8988T (cell line): ENCODE data around the gene MCF2L2.
"Not testable (repeated sequence)": the region's sequence is repeated elsewhere in the genome, so short reads cannot be mapped to it uniquely, and the experiment has no call there.

Experiments used
- DNase-seq: peaks from one replicate; pipeline ENCODE4 v3.0.0; 2011

Gene MCF2L2

DNA sequence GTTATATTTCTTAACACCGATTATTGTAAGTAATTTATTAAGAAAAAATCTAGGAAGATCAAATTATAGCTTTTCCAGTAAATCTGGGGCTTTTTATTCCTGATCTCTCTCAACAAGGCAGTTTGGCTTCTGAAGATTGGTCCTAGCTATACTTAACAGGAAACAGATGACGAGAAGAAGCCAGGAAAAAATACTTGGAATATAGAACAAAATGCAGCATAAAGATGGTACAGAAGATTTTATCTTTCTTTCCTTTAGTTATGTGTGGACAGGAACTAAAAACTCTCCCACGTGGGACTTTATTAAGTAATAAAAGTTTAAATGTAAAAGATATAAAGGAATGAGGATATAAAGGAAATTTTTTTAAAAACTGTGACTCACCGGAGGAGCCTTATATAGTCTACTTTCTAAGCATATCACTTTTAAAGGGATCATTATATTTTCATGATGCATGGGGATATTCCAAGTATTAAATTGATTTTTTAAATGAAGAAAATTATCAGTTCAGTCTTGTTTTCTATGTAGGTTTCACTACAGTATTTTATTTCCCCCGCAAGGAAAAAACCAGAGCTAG is 167.2 kb downstream of the MCF2L2 start:
- DNase-seq: no peak

DNA sequence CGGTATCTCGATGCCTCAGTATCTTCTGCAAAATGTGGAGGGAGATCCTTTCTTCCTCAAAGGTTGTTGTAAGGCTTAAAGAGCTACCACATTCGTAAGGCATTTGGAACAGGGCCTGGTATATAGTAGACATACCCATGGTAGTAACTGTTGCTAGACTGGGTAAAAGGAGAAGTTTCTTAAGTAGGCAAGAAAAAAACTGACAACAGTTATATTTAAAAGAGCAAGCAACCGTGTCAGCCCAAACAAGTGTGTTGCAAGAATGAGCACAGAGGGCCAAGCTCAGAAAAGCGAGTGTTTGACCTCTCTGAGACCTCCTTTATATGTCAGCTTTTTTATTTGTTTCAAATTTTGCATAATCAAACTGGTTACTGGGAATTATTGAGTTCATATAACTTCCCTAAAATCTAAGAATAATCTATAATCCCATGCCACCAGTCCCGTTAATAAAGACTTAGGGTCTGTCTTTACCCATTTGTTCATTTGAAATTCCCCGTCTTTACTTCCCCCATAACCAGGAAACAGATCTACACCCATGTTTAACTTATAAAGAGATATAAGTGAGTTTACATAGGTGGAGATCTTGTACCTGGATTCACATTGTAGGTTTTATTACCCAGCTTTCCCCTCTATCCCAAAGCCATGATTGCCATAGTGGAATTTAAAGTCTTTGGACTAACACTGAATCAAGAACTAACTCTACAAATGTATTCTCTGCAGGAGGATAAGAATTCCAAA is 168.1 kb downstream of the MCF2L2 start:
- DNase-seq: no peak

- no peak for DNase-seq
These were observed 168.8 kb downstream of the MCF2L2 start for GRCh38 chr3:183259621-183260020.

- no peak for DNase-seq
These were observed 169.3 kb downstream of the MCF2L2 start for GRCh38 chr3:183259087-183259486.

DNA sequence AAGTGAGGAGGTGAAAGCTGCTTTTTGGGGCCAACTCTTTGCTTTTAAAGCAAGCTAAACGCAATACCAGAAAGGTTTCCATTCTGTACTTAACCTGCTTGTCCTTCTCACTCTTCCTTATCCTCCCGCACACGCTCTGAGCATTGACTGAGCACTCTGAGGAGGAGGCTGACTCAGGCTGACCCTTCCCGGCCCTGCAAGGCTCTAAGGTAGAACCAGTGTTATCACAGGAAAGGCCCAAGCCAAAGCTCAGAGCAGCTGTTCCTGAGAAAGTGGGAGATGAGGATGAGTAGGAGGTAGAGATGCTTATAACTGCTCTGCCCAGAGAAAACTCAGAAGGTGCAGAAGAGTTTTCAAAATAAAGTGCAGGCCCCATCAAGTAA is 173.1 kb downstream of the MCF2L2 start:
- no peak for DNase-seq

- DNase-seq: peak; percentile 23
These were observed 173.7 kb downstream of the MCF2L2 start for GRCh38 chr3:183254487-183255347.

- DNase-seq: peak; percentile 31
These were observed 174.6 kb downstream of the MCF2L2 start for GRCh38 chr3:183253528-183254486.

GRCh38 chr3:183252973-183253527 is 175.4 kb downstream of the MCF2L2 start, which contains the start of gene B3GNT5:
Gene B3GNT5 (plus strand): TSS chr3:183253253. CDS start chr3:183269799, 16,546 bp downstream.
- DNase-seq: peak; percentile 38

GRCh38 chr3:183252118-183252782 is 176.2 kb downstream of the MCF2L2 start:
- no peak for DNase-seq

DNA sequence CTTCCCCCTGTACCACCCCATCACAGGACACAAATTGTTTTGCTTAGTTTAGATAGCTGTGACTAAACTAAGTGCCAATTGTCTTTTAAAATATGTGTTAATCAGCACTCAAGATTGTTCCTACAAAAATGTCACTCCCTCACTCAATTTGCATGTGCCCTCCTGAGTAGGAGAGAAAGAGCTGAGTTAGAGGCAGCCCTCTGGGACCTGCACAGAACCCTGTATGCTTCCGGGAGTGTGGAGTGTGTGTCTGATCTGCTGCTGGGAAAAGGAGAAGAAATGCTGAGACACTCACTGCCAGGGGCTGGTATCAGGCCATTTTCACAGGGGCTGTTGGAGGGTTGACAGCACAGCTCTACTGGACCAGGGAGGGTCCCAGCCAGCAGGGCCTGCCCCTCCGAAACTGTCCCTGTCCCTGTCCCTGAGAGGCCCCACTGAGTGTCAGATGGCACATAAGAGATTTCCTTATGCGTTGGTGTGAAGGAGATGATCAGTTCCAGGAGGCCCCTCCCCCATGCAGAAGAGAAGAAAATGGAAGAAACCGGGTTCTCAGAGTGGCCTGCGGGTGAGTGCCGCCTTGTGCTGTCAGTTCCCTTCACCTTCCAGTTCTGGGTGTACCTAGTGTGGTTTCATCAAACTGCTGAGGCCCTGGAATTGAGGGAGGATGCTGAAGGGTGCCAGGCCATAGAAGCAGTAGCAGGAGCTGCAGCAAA is 179.3 kb downstream of the MCF2L2 start:
- no peak for DNase-seq

- DNase-seq: peak; percentile 46
These were observed 181.3 kb downstream of the MCF2L2 start for GRCh38 chr3:183247011-183247589.

GRCh38 chr3:183244981-183245476 is 183.4 kb downstream of the MCF2L2 start:
- no peak for DNase-seq

DNA sequence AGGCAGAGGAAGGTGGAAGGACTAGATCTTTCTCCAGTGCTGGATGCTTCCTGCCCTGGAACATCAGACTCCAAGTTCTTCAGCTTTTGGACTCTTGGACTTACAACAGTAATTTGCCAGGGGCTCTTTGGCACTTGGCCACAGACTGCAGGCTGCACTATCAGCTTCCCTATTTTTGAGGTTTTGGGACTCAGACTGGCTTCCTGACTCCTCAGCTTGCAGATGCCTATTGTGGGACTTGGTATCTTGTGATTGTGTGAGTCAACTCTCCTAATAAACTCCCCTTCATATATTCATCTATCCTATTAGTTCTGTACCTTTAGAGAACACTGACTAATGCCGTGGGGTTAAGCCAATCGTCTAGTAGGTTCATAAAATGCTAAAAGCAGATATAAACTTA is 184.2 kb downstream of the MCF2L2 start:
- DNase-seq: no peak

DNA sequence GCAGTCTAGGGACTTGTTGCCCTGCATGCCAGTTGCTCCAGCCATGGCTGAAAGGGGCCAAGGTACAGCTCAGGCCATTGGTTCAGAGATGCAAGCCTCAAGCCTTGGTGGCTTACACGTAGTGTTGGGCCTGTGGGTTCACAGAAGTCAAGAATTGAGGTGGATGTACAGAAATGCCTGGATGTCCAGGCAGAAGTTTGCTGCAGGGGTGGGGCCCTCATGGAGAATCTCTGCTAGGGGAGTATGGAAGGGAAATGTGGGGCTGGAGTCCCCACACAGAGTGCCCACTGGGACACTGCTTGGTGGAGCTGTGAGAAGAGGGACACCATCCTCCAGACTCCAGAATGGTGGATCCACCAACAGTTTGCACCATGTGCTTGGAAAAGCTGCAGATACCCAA is 186.0 kb downstream of the MCF2L2 start:
- DNase-seq: no peak

DNA sequence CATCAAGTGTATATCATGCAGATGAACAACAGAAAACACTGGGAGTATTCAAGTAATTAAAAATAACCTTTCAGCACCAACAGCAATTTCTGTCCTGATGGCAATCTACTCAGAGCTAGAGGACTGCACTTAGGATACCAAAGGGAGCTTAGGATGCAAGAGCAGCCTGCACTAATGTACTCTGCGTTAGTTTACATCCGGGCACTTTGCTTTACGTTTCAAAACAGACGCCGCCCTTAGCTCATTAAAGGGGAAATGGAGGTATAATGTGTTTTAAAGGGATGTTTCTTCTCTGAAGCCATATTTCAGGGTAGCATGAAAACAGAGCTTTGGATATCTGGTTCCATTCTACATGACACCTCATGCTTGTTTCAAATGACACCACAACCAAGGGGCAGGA is 189.4 kb downstream of the MCF2L2 start:
- DNase-seq: no peak

- DNase-seq: no peak
These were observed 194.5 kb downstream of the MCF2L2 start for GRCh38 chr3:183233966-183234365.

- DNase-seq: no peak
These were observed 197.6 kb downstream of the MCF2L2 start for GRCh38 chr3:183230826-183231225.

DNA sequence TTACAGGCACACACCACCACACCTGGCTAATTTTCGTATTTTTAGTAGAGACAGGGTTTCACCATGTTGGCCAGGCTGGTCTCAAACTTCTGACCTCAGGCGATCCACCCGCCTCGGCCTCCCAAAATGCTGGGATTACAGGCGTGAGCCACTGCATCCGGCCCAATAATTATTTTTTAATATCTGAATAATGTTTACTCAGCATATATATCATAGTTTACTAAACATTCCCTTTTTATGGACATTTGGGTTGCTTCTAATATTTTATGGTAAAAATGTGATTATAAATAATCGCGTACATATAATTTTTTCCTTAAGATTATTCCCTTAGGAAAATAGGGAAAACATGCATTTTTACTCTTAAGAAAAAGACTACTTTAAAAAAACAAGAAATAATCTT is 198.2 kb downstream of the MCF2L2 start:
- DNase-seq: not testable (repeated sequence)

- no peak for DNase-seq
These were observed 199.2 kb downstream of the MCF2L2 start for GRCh38 chr3:183229178-183229577.

- no peak for DNase-seq
These were observed 200.8 kb downstream of the MCF2L2 start for GRCh38 chr3:183227586-183227985.
